H1 (cell line): ENCODE results near the gene HIVEP2. TPM values are rescaled to one million over a fixed set of nuclear protein-coding genes. Genes with fewer than 3 reads are reported as not detected.

Source experiments
- CTCF ChIA-PET: fragments of 300-600 bp; sonication (Branson Sonifier 250); formaldehyde crosslinking; loops from one replicate; lab custom pipeline; 2021; ENCODE audit not compliant: partially characterized antibody; lab: Charles Lee
- POLR2A ChIA-PET: fragments of 300-600 bp; sonication (Branson Sonifier 250); formaldehyde crosslinking; loops from one replicate; lab custom pipeline; 2021; ENCODE audit warnings: inconsistent platforms; ENCODE audit not compliant: partially characterized antibody; lab: Charles Lee
- DNase-seq, 2 experiments: peaks; one replicate each; pipeline versions ENCODE4 v3.0.0 to v3.0.0-alpha.2; 2010 to 2022; ENCODE audit warnings: low spot score in 2 of 2, low read depth in 1 of 2, mixed read lengths in 1 of 2
- FAIRE-seq: peaks from 2 replicates; lab custom pipeline; 2011; peaks lifted over from hg19 to GRCh38; lab: Jason Lieb, UNC
- H2AFZ ChIP-seq: 2 replicates; pipeline ENCODE4 v1.8.1; 2012; ENCODE audit warnings: low read length, inconsistent platforms
- H2AK5ac ChIP-seq: 2 replicates; pipeline ENCODE4 v1.6.1; 2013; ENCODE audit warnings: low read depth, low read length
- H2BK120ac ChIP-seq: replicated peaks from 2 replicates; pipeline ENCODE3; 2013; ENCODE audit warnings: low read depth, low read length, inconsistent platforms
- H2BK12ac ChIP-seq: 2 replicates; pipeline ENCODE4 v1.6.1; 2013; ENCODE audit warnings: low read depth, low read length
- H2BK15ac ChIP-seq: 2 replicates; pipeline ENCODE4 v1.6.1; 2013; ENCODE audit warnings: low read length
- H2BK20ac ChIP-seq: 2 replicates; pipeline ENCODE4 v1.6.1; 2013; ENCODE audit warnings: low read length
- H2BK5ac ChIP-seq: 2 replicates; pipeline ENCODE4 v1.6.1; 2013; ENCODE audit warnings: low read depth, low read length
- H3K14ac ChIP-seq: 2 replicates; pipeline ENCODE4 v1.6.1; 2013; ENCODE audit warnings: inconsistent platforms; ENCODE audit not compliant: insufficient read length
- H3K18ac ChIP-seq: 2 replicates; pipeline ENCODE4 v1.6.1; 2013; ENCODE audit warnings: low read length; ENCODE audit errors: extremely low read depth
- H3K23ac ChIP-seq: 2 replicates; pipeline ENCODE4 v1.6.1; 2013; ENCODE audit warnings: inconsistent platforms; ENCODE audit not compliant: insufficient read length
- H3K23me2 ChIP-seq: 2 replicates; pipeline ENCODE4 v1.6.1; 2013; ENCODE audit warnings: low read depth, low read length
- H3K27ac ChIP-seq: 2 replicates; pipeline ENCODE4 v1.6.1; 2011; ENCODE audit warnings: low read depth, low read length, inconsistent platforms
- H3K27me3 ChIP-seq, 4 experiments: replicated peaks in 1 of 4; 1 replicate in 1 of 4; 2 replicates in 3 of 4; pipeline versions ENCODE4 v1.6.1 to v1.8.1; 2011 to 2013; ENCODE audit warnings: low read length in 3 of 4, mild to moderate bottlenecking in 3 of 4, inconsistent platforms in 2 of 4, mixed read lengths in 2 of 4, moderate library complexity in 1 of 4; ENCODE audit not compliant: control insufficient read depth in 3 of 4, insufficient read depth in 3 of 4; ENCODE audit errors: extremely low read depth in 1 of 4
- H3K36me3 ChIP-seq, 4 experiments: 2 replicates each; pipeline versions ENCODE4 v1.6.1 to v1.8.1; 2011 to 2013; ENCODE audit warnings: mild to moderate bottlenecking in 4 of 4, low read length in 3 of 4, moderate library complexity in 2 of 4, control low read depth in 1 of 4, inconsistent platforms in 1 of 4; ENCODE audit not compliant: insufficient read depth in 4 of 4, control insufficient read depth in 2 of 4
- H3K4ac ChIP-seq: replicated peaks from 2 replicates; pipeline ENCODE3; 2013; ENCODE audit warnings: low read length, low read depth, mixed read lengths, inconsistent platforms; ENCODE audit not compliant: insufficient read length
- H3K4me1 ChIP-seq, 4 experiments: replicated peaks in 1 of 4; 1 replicate in 1 of 4; 2 replicates in 3 of 4; pipeline versions ENCODE4 v1.6.1 to v1.8.1; 2011 to 2013; ENCODE audit warnings: low read length in 3 of 4, inconsistent platforms in 2 of 4, mixed read lengths in 1 of 4; ENCODE audit not compliant: insufficient read depth in 4 of 4, control insufficient read depth in 3 of 4
- H3K4me2 ChIP-seq, 2 experiments: 2 replicates each; pipeline versions ENCODE4 v1.6.1 to v1.8.1; 2011 to 2013; ENCODE audit warnings: low read depth in 2 of 2, low read length in 2 of 2, control low read depth in 1 of 2, inconsistent platforms in 1 of 2, mild to moderate bottlenecking in 1 of 2; ENCODE audit not compliant: insufficient read depth in 1 of 2
- H3K4me3 ChIP-seq, 4 experiments: fragments of 200-600, 300-600 bp in 1 of 4; sonication (generic), shearing (Covaris generic), sonication (Bioruptor Twin) in 1 of 4; 2 replicates each; pipeline versions ENCODE4 v1.5.1 to v1.8.1; 2011 to 2016; ENCODE audit warnings: low read length in 4 of 4, low read depth in 3 of 4, control low read depth in 2 of 4, inconsistent platforms in 2 of 4, mild to moderate bottlenecking in 2 of 4, mixed read lengths in 1 of 4, moderate library complexity in 1 of 4; ENCODE audit not compliant: insufficient read depth in 2 of 4; ENCODE audit errors: extremely low read depth in 1 of 4
- H3K56ac ChIP-seq: replicated peaks from 2 replicates; pipeline ENCODE3; 2013; ENCODE audit warnings: low read depth, mild to moderate bottlenecking, mixed read lengths, low read length, inconsistent platforms; ENCODE audit not compliant: insufficient read length
- H3K79me1 ChIP-seq: 2 replicates; pipeline ENCODE4 v1.6.1; 2013; ENCODE audit warnings: low read depth, low read length, control low read depth
- H3K79me2 ChIP-seq, 2 experiments: 2 replicates each; pipeline versions ENCODE4 v1.6.1 to v1.8.1; 2012 to 2013; ENCODE audit warnings: low read length in 2 of 2, mild to moderate bottlenecking in 2 of 2, inconsistent platforms in 1 of 2; ENCODE audit not compliant: insufficient read depth in 2 of 2, control insufficient read depth in 1 of 2
- H3K9ac ChIP-seq, 4 experiments: replicated peaks in 1 of 4; 1 replicate in 1 of 4; 2 replicates in 3 of 4; pipeline versions ENCODE4 v1.6.1 to v1.8.1; 2011 to 2013; ENCODE audit warnings: low read depth in 3 of 4, low read length in 3 of 4, control low read depth in 2 of 4, mild to moderate bottlenecking in 2 of 4, moderate library complexity in 2 of 4, inconsistent platforms in 1 of 4; ENCODE audit errors: extremely low read depth in 1 of 4
- H3K9me3 ChIP-seq, 2 experiments: 2 replicates each; pipeline versions ENCODE4 v1.6.1 to v1.8.1; 2012 to 2013; ENCODE audit warnings: mild to moderate bottlenecking in 2 of 2, moderate library complexity in 2 of 2, control low read depth in 1 of 2, inconsistent platforms in 1 of 2, low read depth in 1 of 2, low read length in 1 of 2, mixed read lengths in 1 of 2; ENCODE audit not compliant: insufficient read depth in 2 of 2
- H4K20me1 ChIP-seq, 2 experiments: replicated peaks in 1 of 2; 2 replicates each; pipeline versions ENCODE3 to v1.8.1; 2011 to 2013; ENCODE audit warnings: inconsistent platforms in 2 of 2, low read length in 2 of 2, mild to moderate bottlenecking in 1 of 2; ENCODE audit not compliant: insufficient read depth in 2 of 2, control insufficient read depth in 1 of 2
- H4K5ac ChIP-seq: 2 replicates; pipeline ENCODE4 v1.6.1; 2013; ENCODE audit warnings: low read length, low read depth, mixed read lengths, inconsistent platforms; ENCODE audit not compliant: insufficient read length
- H4K8ac ChIP-seq: 2 replicates; pipeline ENCODE4 v1.8.0; 2013; ENCODE audit warnings: mild to moderate bottlenecking, moderate library complexity, low read length, inconsistent platforms; ENCODE audit not compliant: insufficient read depth; ENCODE audit errors: extremely low read depth
- H4K91ac ChIP-seq: replicated peaks from 2 replicates; pipeline ENCODE3; 2013; ENCODE audit warnings: low read length, mixed read lengths, inconsistent platforms; ENCODE audit not compliant: insufficient read length
- CEBPB ChIP-seq: IDR thresholded peaks from 2 replicates; pipeline ENCODE4 v1.6.1; 2012; ENCODE audit warnings: low read depth, low read length
- EGR1 ChIP-seq: IDR thresholded peaks from 2 replicates; pipeline ENCODE4 v1.6.1; 2011; ENCODE audit warnings: low read depth, low read length, borderline replicate concordance
- GTF2F1 ChIP-seq: IDR thresholded peaks from 2 replicates; pipeline ENCODE4 v1.6.1; 2012; ENCODE audit warnings: low read depth, low read length, improper control_type of control experiment, borderline replicate concordance
- KDM5A ChIP-seq: fragments of 200-600 bp; IDR thresholded peaks from 2 replicates; pipeline ENCODE4 v1.7.1; 2012; ENCODE audit warnings: mild to moderate bottlenecking, low read length, inconsistent platforms, mixed read lengths
- PHF8 ChIP-seq: fragments of 200-600 bp; sonication (generic); conservative IDR thresholded peaks from 2 replicates; pipeline ENCODE4 v1.7.1; 2012; ENCODE audit warnings: low read depth, mild to moderate bottlenecking, inconsistent platforms, low read length, moderate library complexity
- POLR2A ChIP-seq, 2 experiments: IDR thresholded peaks; 1 replicate in 1 of 2; 2 replicates in 1 of 2; pipeline ENCODE4 v1.6.1; 2011; ENCODE audit warnings: low read depth in 2 of 2, low read length in 2 of 2, mild to moderate bottlenecking in 2 of 2; ENCODE audit errors: control extremely low read depth in 1 of 2
- POU5F1 ChIP-seq: IDR thresholded peaks from 2 replicates; pipeline ENCODE4 v1.6.1; 2011; ENCODE audit warnings: low read depth, mild to moderate bottlenecking, low read length, moderate library complexity
- RNF2 ChIP-seq: fragments of 200-900, 300-1000 bp; sonication (generic); IDR thresholded peaks from 2 replicates; pipeline ENCODE4 v1.7.1; 2016; ENCODE audit warnings: borderline replicate concordance, low read depth, mild to moderate bottlenecking, antibody characterized with exemption, low read length; ENCODE audit not compliant: poor library complexity, severe bottlenecking; ENCODE audit errors: missing control alignments
- SIRT6 ChIP-seq: IDR thresholded peaks from one replicate; pipeline ENCODE4 v1.7.1; 2012; ENCODE audit warnings: low read length, inconsistent platforms
- SP4 ChIP-seq: IDR thresholded peaks from 2 replicates; pipeline ENCODE4 v1.6.1; 2012; ENCODE audit warnings: low read length, inconsistent platforms
- WGBS, 2 experiments: shearing (Covaris generic) in 1 of 2; methylation state at CpG; one replicate each; pipeline versions ENCODE4 v1.1.6 to v1.1.7; 2013 to 2015; ENCODE audit warnings: low lambda C conversion rate in 2 of 2, mixed read lengths in 2 of 2, inconsistent platforms in 1 of 2, low coverage in 1 of 2, missing lambda C conversion rate in 1 of 2; ENCODE audit not compliant: insufficient replicate concordance in 2 of 2, insufficient coverage in 1 of 2, insufficient read length in 1 of 2; ENCODE audit errors: extremely low coverage in 1 of 2, missing lambda C conversion rate in 1 of 2; 5-methylcytosine and 5-hydroxymethylcytosine counted together
- polyA plus RNA-seq, 7 experiments: library from polyadenylated mRNA; depleted of rRNA in 3 of 7; stranded (reverse) in 5 of 7; unstranded in 2 of 7; fragments of >200 nt in 5 of 7; fragments of 200-250 nt in 2 of 7; gene quantifications; 1 replicate in 5 of 7; 2 replicates in 1 of 7; 4 replicates in 1 of 7; pipeline versions ENCODE4 v1.2.1 to v1.2.3, GENCODE V29; 2011 to 2013; ENCODE audit warnings: missing spikeins in 2 of 7, mixed read lengths in 2 of 7
- total RNA-seq: library from RNA; stranded (reverse); fragmentation: NEBNext Ultra II Directional; extraction: Animal tissue kit (Norgen Biotek cat#: 25700); gene quantifications from 2 replicates; pipeline ENCODE4 v1.2.1, GENCODE V29; 2021
- TF ChIP-seq, protein P1 (sequence below): IDR thresholded peaks from 2 replicates; pipeline ENCODE4 v1.6.1; 2012; ENCODE audit warnings: low read length, inconsistent platforms
- TF ChIP-seq, protein P2 (sequence below): IDR thresholded peaks from 2 replicates; pipeline ENCODE4 v1.6.1; 2012; ENCODE audit warnings: inconsistent platforms

Gene HIVEP2
- total and polyA plus RNA-seq, 2 of the 8 experiments (the other 6 are each of a cell fraction or from before 2014, with no cell fraction given) = 2.2 to 6.1 TPM

DNA sequence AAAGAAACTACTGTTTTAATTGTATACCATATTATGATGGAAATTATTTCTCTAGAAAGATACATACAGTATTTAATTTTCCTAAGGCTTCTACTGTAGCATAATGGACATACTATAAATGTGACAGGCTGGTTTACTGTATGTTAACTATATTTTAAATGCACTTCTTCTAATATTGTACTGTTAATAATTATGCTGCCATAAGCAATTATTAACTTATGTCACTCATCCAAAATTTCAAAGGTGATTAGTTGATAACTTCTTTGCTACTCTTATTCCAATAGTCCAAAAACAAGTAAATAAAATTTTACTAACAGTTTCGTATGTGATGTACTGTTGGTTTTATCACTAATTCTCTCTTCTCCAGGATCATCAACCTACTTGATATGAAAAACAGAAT lies 28.1 kb downstream of the HIVEP2 start:
- Histone ChIP-seq H2BK15ac (no peak overlapping the region), H3K4me1 (peaks cover 0 to 6% (median 2%) of the 10 kb centered on the region in 4 experiments; a peak in 3 of 7 replicates), H3K14ac (no peak overlapping the region), H2BK20ac (no peak overlapping the region), H4K5ac (no peak overlapping the region), H4K8ac (no peak overlapping the region), H3K27ac (no peak overlapping the region), H2BK12ac (no peak overlapping the region), H3K4me2 (no peak overlapping the region), H2BK120ac (no peak overlapping the region), H3K56ac (no peak overlapping the region), H3K9me3 (peaks cover 3 to 8% of the 10 kb centered on the region in 2 experiments), H3K36me3 (peaks cover 0 to 5% (median 0%) of the 10 kb centered on the region in 4 experiments; a peak in 1 of 8 replicates), H3K79me1 (no peaks in the 10 kb centered on the region), H2AFZ (no peak overlapping the region), H3K18ac (no peak overlapping the region), H4K91ac (no peak overlapping the region), H3K79me2 (no peaks in the 10 kb centered on the region), H3K23ac (no peak overlapping the region), H2AK5ac (no peak overlapping the region), H2BK5ac (no peak overlapping the region), H3K4ac (no peak overlapping the region), H3K23me2 (no peaks in the 10 kb centered on the region; the same call in 1 of the 2 replicates), H3K9ac (no peak overlapping the region), H3K27me3 (no peaks in the 10 kb centered on the region), H4K20me1 (no peaks in the 10 kb centered on the region), H3K4me3 (no peak overlapping the region)
- FAIRE-seq (no peak), DNase-seq (no peak)
- WGBS, 2 experiments = 90% methylated on average over 1 of the region's 1 CpG; no CpG with 5 or more reads in 1 of the 2 experiments
- ChIA-PET POLR2A (interaction anchor here (0.7 kb wide), 1 partner anchor 10 kb away, joined by 5 read pairs; no protein-coding TSS in a partner anchor), CTCF (interaction anchor here (0.6 to 1.2 kb wide), 3 partner anchors 10 to 705 kb away, joined by 3 to 5 read pairs (median 4); no protein-coding TSS in a partner anchor)
- TF ChIP-seq POLR2A (IDR thresholded peaks at IDR 0.05; ENCODE audit: control extremely low read depth in 1 of 2, low read depth in 2 of 2, low read length in 2 of 2) = no peak
- TF ChIP-seq, protein P1, sequence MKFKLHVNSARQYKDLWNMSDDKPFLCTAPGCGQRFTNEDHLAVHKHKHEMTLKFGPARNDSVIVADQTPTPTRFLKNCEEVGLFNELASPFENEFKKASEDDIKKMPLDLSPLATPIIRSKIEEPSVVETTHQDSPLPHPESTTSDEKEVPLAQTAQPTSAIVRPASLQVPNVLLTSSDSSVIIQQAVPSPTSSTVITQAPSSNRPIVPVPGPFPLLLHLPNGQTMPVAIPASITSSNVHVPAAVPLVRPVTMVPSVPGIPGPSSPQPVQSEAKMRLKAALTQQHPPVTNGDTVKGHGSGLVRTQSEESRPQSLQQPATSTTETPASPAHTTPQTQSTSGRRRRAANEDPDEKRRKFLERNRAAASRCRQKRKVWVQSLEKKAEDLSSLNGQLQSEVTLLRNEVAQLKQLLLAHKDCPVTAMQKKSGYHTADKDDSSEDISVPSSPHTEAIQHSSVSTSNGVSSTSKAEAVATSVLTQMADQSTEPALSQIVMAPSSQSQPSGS = no peak
- TF ChIP-seq PHF8 = no peak
- no peak for TF ChIP-seq CEBPB
- TF ChIP-seq EGR1 = no peak
- no peak for TF ChIP-seq SIRT6
- TF ChIP-seq, protein P2, sequence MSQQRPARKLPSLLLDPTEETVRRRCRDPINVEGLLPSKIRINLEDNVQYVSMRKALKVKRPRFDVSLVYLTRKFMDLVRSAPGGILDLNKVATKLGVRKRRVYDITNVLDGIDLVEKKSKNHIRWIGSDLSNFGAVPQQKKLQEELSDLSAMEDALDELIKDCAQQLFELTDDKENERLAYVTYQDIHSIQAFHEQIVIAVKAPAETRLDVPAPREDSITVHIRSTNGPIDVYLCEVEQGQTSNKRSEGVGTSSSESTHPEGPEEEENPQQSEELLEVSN = no peak
- TF ChIP-seq SP4 = no peak
- no peak for TF ChIP-seq POU5F1
- TF ChIP-seq KDM5A = no peak
- TF ChIP-seq GTF2F1 = no peak
- TF ChIP-seq RNF2 = no peak
